Left ventricle myocardium superior (tissue), 1 donor: Measurements from ENCODE around the gene CELA3A. TPM values are rescaled to one million over a fixed set of nuclear protein-coding genes. Genes with fewer than 3 reads are reported as not detected.
"Not testable (repeated sequence)": the region's sequence is repeated elsewhere in the genome, so short reads cannot be mapped to it uniquely, and the experiment has no call there.

Experiments
- ATAC-seq: fragments of 200-7000 bp; cut with Tn5 transposase; one replicate; pipeline ENCODE4 v1.9.1; 2020; ENCODE audit warnings: mild to moderate bottlenecking, moderate library complexity
- DNase-seq: peaks from one replicate; pipeline ENCODE4 v3.0.0-alpha.2; 2020
- intact Hi-C: fragments of 100-400 bp; cut with micrococcal nuclease; formaldehyde crosslinking; loops from one replicate; pipeline ENCODE4 v1.11.0; 2022
- total RNA-seq: library from RNA; stranded (reverse); fragmentation: NEBNext Ultra II Directional; extraction: Animal tissue kit (Norgen Biotek cat#: 25700); gene quantifications from one replicate; pipeline ENCODE4 v1.2.1, GENCODE V29; 2021
- donor health status: DM: no; HTN: yes; CAD: no; lungs with severe emphysema.

The CELA3A gene
- total RNA-seq, 1 donor from 2014 or later, result not detected

- DNase-seq, ATAC-seq, intact Hi-C loops: not testable (repeated sequence)
These were observed 23.2 kb upstream of the CELA3A start for GRCh38 chr1:21978209-21978608.

GRCh38 chr1:21980515-21981220 lies 20.8 kb upstream of the CELA3A start:
- intact Hi-C loops, DNase-seq: not testable (repeated sequence)
- ATAC-seq, result peak; percentile 67

GRCh38 chr1:21981253-21981652 lies 20.2 kb upstream of the CELA3A start:
- ATAC-seq, DNase-seq, intact Hi-C loops: not testable (repeated sequence)

- ATAC-seq, intact Hi-C loops, DNase-seq: not testable (repeated sequence)
These were observed 19.3 kb upstream of the CELA3A start for GRCh38 chr1:21982122-21982521.

GRCh38 chr1:21983539-21983938 lies 17.9 kb upstream of the CELA3A start:
- ATAC-seq, DNase-seq, intact Hi-C loops: not testable (repeated sequence)

GRCh38 chr1:21985893-21986292 lies 15.6 kb upstream of the CELA3A start:
- DNase-seq, intact Hi-C loops, ATAC-seq: not testable (repeated sequence)

GRCh38 chr1:21986386-21986785 lies 15.1 kb upstream of the CELA3A start:
- DNase-seq, ATAC-seq, intact Hi-C loops: not testable (repeated sequence)

- DNase-seq, result not testable (repeated sequence)
These were observed 11.6 kb upstream of the CELA3A start for GRCh38 chr1:21989672-21990393.

GRCh38 chr1:21992186-21992585 lies 9.3 kb upstream of the CELA3A start:
- intact Hi-C loops, DNase-seq, ATAC-seq: not testable (repeated sequence)

More at GRCh38 chr1:21989672-21990393, 11.6 kb upstream of the CELA3A start:
- ATAC-seq, intact Hi-C loops: not testable (repeated sequence)

GRCh38 chr1:21994716-21995115 lies 6.7 kb upstream of the CELA3A start:
- DNase-seq, ATAC-seq, intact Hi-C loops: not testable (repeated sequence)

GRCh38 chr1:21996663-21996970 lies 4.8 kb upstream of the CELA3A start:
- ATAC-seq, intact Hi-C loops, DNase-seq: not testable (repeated sequence)

- DNase-seq, intact Hi-C loops, ATAC-seq: not testable (repeated sequence)
These were observed 3.4 kb upstream of the CELA3A start for GRCh38 chr1:21997891-21998623.

GRCh38 chr1:21998624-21999294 lies 2.7 kb upstream of the CELA3A start:
- intact Hi-C loops, DNase-seq, ATAC-seq: not testable (repeated sequence)

- peak; percentile 79 for ATAC-seq
- intact Hi-C loops, DNase-seq: not testable (repeated sequence)
These were observed 1.8 kb upstream of the CELA3A start for GRCh38 chr1:21999645-22000044.

GRCh38 chr1:22002461-22002860 lies 1.0 kb downstream of the CELA3A start:
- intact Hi-C loops, DNase-seq, ATAC-seq: not testable (repeated sequence)

- intact Hi-C loops, DNase-seq, ATAC-seq: not testable (repeated sequence)
These were observed 1.4 kb downstream of the CELA3A start for GRCh38 chr1:22002875-22003274.

- intact Hi-C loops, ATAC-seq, DNase-seq: not testable (repeated sequence)
These were observed 2.5 kb downstream of the CELA3A start for GRCh38 chr1:22003959-22004358.

- intact Hi-C loops, result not testable (repeated sequence)
- peak; percentile 40 for DNase-seq
These were observed 4.0 kb downstream of the CELA3A start for GRCh38 chr1:22005261-22006149.

More at GRCh38 chr1:22005261-22006149, 4.0 kb downstream of the CELA3A start:
- peak; percentile 87 for ATAC-seq
